DMS153 (cell line): Measurements from ENCODE around the gene PARVA.

Experiments used
- DNase-seq: peaks from one replicate; lab custom pipeline; 2025; lab: John Stamatoyannopoulos, UW

The PARVA gene

DNA sequence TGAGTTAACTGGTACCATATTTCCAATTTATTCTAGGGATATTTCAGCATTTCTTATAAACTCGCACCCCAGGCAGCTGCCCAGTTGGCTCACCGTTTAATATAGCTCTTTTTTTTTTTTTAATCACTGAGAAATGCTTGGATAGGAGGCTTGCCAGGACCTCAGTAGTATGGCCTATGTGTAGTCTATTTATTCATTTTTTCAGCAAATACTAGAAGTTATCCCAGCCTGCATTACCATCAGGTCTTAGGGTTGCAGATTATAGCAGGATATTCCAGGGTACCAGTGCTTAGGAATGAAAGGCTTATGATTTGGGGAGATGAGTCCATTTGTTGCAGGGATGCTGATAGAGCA lies 26.6 kb downstream of the PARVA start:
- no peak for DNase-seq

DNA sequence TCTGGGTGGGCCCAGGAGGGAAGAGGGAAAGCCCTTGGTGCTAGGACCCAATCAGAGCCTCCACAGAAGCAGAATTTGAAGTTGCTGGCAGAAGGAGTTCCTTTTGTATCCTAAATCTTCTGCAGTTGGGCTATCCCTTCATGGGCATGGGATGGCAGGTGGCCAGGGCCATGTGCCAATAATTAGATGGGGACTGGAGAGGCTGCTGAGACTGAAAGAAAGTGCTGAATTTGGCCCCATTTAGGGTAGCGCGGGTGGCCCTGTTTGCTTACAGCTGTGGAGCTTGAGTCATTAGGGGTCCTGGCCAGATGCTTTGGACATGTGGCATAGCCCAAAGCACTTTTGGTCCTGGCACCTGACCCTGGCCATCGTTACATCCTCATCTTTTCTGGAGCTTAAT lies 27.1 kb downstream of the PARVA start:
- DNase-seq: no peak

GRCh38 chr11:12408156-12408770 lies 30.9 kb downstream of the PARVA start:
- no peak for DNase-seq

- no peak for DNase-seq
Observed at GRCh38 chr11:12409621-12410005, 32.2 kb downstream of the PARVA start.

GRCh38 chr11:12410006-12410728 lies 32.8 kb downstream of the PARVA start:
- no peak for DNase-seq

DNA sequence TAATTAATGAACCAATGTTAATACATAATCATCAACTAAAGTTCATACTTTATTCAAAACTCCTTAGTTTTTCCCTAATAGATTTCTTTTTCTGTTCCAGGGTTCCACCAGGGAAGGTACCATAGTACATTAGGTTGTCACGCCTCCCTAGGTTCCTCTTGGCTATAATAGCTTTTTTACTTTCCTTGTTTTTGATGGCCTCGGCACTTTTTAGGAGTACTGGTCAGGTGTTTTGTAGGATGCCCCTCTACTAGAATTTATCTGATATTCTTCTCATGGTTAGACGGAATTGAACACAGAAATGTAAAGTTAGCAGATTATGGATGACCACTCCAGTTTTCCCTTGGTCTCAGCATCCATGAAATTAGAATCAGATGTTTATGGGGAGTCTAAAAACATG lies 34.0 kb downstream of the PARVA start:
- no peak for DNase-seq

- peak; percentile 28 for DNase-seq
Observed at GRCh38 chr11:12411806-12412727, 34.7 kb downstream of the PARVA start.

GRCh38 chr11:12413141-12414052 lies 36.0 kb downstream of the PARVA start:
- DNase-seq: no peak

DNA sequence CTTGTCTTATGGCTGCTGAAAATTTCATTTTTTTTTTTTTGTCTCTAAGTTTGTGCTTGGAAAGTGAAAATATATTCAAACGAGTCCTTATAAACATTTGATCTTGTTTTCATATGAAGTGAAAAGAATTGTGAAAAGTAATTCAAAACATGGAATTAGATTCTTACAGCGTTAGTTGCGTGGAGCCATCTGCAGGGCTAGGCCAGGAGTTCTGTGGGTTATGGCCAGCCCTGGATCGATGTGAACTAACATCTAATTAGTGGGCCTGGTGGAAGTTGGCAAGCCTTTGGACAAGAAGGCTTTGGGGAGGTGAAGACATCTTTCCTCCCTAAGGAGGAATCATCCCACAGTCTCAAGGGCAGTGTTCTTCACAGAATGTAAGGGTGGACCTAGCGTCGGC lies 37.2 kb downstream of the PARVA start:
- no peak for DNase-seq

DNA sequence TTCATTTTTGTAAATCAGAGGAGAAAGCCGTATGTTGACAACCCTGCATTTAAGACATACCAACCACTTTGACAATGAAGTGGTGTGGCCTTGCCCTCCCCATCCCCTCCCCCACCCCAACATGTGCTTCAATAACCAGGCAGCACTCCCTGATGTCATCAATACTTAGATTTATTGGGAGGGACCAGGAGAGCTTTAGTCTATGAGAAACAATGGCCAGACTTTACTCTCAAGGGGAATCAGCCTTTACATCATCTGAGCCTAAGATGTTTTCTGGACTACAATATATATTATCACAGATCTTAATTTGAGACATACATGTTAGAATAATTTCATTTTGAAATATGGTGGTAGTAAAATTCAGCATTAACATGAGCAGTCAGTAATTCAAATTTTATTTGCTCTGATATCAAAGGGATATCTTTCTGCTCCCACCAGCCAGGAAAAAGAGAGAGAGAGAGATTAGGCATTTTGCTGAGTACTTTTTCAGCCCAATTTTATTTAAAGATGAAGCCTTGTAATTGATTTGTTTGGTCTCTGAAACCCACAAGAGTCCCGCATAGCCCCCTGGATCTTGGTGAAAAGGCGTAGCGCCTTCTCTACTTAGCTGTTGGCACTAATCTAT lies 38.1 kb downstream of the PARVA start:
- DNase-seq: no peak

GRCh38 chr11:12416552-12416951 lies 39.2 kb downstream of the PARVA start:
- no peak for DNase-seq

- no peak for DNase-seq
Observed at GRCh38 chr11:12417691-12418611, 40.6 kb downstream of the PARVA start.

DNA sequence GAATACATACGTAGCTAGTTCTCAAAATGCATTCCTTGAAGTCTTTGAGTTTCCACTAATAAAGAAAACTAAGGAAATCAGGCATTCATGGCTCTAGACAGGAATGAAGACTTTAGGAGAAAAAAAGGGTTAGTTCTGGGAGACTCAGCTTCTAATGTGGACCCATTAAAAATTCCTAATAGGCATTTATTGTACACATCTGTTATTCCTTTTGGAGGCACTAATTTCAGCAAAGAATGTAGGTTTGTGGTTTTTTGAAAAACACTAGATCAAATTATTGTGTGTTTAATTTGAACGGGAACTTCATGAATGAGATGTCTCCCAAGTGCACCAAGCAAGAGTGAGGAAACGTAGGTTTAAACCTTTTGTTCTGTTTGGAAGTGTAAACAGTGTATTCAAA lies 42.7 kb downstream of the PARVA start:
- no peak for DNase-seq

DNA sequence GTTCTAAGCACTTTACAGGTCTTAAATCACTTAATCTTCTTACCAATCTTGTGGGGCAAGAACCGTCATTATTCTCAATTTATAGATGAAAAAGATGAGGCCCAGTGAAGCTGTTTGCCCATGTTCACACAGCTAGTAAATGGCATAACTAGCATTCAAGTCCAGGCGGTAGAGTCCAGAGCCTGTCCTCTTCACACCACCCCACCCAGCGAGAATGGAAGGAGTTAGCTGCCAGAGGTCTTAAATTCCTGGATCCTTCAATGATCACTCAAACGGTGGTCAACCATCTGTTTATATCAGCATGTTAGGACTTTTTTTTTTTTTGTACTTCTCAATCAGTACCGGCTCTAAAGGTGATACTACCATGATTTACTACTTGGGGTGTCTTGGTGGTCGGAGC lies 43.3 kb downstream of the PARVA start:
- no peak for DNase-seq

- DNase-seq: no peak
Observed at GRCh38 chr11:12421386-12421785, 44.0 kb downstream of the PARVA start.

DNA sequence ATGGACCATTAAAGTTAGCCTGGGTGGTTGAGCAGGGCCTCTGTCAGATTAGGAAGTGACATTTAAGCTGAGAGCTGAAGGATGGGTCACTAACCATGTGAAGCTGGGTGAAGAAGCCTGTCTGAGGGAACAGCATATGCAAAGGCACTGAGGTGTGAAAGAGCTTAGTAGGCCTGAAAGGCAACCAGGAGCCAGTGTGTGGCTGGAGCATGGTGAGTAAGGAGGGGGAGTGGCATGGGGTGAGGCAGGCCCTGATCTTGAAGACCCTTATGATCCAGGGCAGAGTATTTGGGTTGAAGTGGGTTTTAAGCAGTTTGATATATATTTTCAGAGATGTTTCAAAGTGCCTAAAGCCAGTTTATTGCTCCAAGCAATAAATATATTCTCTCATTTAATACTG lies 48.8 kb downstream of the PARVA start:
- no peak for DNase-seq

- no peak for DNase-seq
Observed at GRCh38 chr11:12429155-12429554, 51.8 kb downstream of the PARVA start.

DNA sequence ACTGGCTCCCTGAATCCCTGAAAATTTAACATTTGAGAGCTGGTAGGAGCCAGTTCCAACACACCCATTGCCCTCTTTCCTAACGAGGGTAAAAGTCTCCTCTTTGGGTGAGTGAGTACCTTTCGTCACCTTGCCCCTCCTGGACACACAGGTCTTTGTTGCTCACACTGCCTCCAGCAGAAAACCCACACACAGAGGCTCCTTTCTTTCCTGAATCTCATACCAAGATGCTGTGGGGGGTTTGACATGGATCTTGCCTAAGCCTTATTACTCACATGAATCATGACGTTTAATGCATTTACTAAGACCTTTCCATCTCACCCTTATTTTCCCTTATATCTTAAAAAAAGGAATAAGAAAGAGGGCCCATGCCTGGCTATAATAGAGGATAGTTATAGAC lies 53.0 kb downstream of the PARVA start:
- no peak for DNase-seq

DNA sequence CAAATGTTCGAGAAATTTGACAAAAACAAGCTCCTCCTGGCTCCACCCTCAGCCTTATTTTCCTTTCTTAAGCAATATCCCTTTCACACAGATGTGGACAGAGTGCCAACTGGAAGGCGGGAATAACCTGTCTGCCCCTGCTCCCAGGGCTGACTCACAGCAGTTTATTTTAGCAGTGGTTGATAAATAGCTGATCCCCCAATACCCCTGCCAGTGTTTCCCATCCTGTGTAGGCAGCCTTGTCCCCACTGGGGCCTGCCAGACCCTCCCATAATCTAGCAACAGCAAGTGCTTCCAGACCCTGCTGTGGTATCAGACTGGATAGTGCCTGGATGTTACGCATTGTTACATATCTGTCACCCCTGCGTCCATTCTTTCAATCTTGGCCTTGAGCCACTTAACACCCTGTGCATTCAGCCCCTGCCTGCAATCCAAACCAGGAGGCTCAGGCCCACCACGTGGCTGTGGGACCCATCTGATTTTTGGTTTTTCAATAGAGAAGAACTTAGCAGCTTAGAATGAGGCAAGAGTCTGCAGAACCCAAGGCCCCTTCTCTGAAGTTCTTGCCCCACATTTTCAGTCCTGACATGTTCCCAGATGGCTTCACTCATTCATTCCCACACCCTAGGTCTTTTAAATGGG lies 53.7 kb downstream of the PARVA start:
- no peak for DNase-seq

GRCh38 chr11:12432507-12432906 lies 55.1 kb downstream of the PARVA start:
- DNase-seq: no peak
